ENCODE data around the gene CDC42SE2. TPM values are rescaled to one million over a fixed set of nuclear protein-coding genes. Genes with fewer than 3 reads are reported as not detected.

The CDC42SE2 gene
- total RNA-seq, 2 experiments from 2014 or later = 112 to 116 TPM

Other genes with a start within 250 kb of the CDC42SE2 start
- 100 to 1,000 TPM; 324 to 356 TPM for gene HINT1, start 98.8 kb upstream of the CDC42SE2 start, total RNA-seq
- 10 to 100 TPM; 26.2 to 28.5 TPM for gene LYRM7, start 93.1 kb upstream of the CDC42SE2 start, total RNA-seq

Data from activated naive CD8-positive, alpha-beta T cell treated with anti-CD3 and anti-CD28 coated beads for 36 hours (primary cell).